ENCODE measurements around the gene ERO1B. TPM values are rescaled to one million over a fixed set of nuclear protein-coding genes. Genes with fewer than 3 reads are reported as not detected.

ERO1B gene
- total RNA-seq, 1 experiment from 2014 or later, result not detected

DNA sequence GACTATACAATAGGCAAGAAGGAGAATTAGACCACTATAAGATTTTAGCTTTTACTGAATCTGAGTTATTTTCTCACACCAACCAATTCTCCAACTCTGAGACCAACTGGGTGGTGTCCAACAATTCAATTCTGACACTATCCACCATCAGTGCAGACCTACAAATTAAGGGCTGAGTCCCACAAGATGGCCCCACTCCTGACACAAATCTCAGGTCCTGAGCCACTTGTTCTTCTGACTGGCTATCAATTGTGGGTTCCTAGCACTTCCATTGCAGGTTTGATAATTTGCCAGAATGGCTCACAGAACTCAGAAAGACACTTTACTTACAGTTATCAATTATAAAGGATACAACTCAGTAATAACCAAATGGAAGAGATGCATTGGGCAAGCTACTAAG, 6.7 kb downstream of the ERO1B start:
- Histone ChIP-seq H3K36me3 (ENCODE audit: low read depth) (no peaks in the 10 kb centered on the region), H3K4me1 (replicated peaks; ENCODE audit: insufficient read depth) (no peaks in the 10 kb centered on the region), H3K27ac (no peak overlapping the region), H2AFZ (no peak overlapping the region), H4K20me1 (ENCODE audit: insufficient read depth) (no peaks in the 10 kb centered on the region), H3K9me3 (ENCODE audit: insufficient read depth, low read depth) (no peaks in the 10 kb centered on the region), H3K4me2 (no peak overlapping the region), H3K27me3 (ENCODE audit: insufficient read depth, low read depth) (no peaks in the 10 kb centered on the region), H3K9me2 (ENCODE audit: insufficient read depth) (no peaks in the 10 kb centered on the region), H3K79me2 (ENCODE audit: low read depth) (no peaks in the 10 kb centered on the region), H3F3A (ENCODE audit: insufficient read depth, low read depth) (no peaks in the 10 kb centered on the region), H3K4me3 (no peak overlapping the region)
- no peak for TF ChIP-seq EZH2 (IDR thresholded peaks at IDR 0.05; ENCODE audit: low read depth)
- TF ChIP-seq, protein P1, sequence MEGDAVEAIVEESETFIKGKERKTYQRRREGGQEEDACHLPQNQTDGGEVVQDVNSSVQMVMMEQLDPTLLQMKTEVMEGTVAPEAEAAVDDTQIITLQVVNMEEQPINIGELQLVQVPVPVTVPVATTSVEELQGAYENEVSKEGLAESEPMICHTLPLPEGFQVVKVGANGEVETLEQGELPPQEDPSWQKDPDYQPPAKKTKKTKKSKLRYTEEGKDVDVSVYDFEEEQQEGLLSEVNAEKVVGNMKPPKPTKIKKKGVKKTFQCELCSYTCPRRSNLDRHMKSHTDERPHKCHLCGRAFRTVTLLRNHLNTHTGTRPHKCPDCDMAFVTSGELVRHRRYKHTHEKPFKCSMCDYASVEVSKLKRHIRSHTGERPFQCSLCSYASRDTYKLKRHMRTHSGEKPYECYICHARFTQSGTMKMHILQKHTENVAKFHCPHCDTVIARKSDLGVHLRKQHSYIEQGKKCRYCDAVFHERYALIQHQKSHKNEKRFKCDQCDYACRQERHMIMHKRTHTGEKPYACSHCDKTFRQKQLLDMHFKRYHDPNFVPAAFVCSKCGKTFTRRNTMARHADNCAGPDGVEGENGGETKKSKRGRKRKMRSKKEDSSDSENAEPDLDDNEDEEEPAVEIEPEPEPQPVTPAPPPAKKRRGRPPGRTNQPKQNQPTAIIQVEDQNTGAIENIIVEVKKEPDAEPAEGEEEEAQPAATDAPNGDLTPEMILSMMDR (conservative IDR thresholded peaks at IDR 0.05), result no peak
- ChIA-PET POLR2A (ENCODE audit: unreplicated experiment) (no interaction called here), CTCF (no interaction called here)
- DNase-seq, result no peak
- BruUV-seq (replicated peaks), result no TSS peak
- intact Hi-C loops (cut with micrococcal nuclease; ENCODE audit: unreplicated experiment), result no loop called here

DNA sequence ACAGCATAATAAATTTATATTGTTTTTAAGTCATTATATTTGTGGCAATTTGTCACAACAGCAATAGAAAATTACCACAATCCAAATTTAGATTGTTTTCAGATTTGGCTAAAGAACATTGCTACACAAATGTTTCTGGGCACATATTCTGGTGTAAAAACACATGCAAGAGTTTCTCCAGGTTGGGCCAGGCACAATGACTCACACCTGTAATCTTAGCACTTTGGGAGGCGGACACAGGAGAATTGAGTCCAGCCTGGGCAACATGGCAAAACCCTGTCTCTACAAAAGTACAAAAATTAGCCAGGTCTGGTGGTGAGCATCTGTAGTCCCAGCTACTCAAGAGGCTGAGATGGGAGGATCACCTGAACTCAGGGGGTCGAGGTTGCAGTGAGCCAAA, 8.4 kb downstream of the ERO1B start:
- DNase-seq, result no peak
- H4K20me1 ChIP-seq (ENCODE audit: insufficient read depth), result no peaks in the 10 kb centered on the region
- no peaks in the 10 kb centered on the region for H3K79me2 ChIP-seq (ENCODE audit: low read depth)
- ChIA-PET POLR2A (ENCODE audit: unreplicated experiment) (no interaction called here), CTCF (no interaction called here)
- H3K9me3 ChIP-seq (ENCODE audit: insufficient read depth, low read depth), result no peaks in the 10 kb centered on the region
- no peak overlapping the region for H3K27ac ChIP-seq
- TF ChIP-seq EZH2 (IDR thresholded peaks at IDR 0.05; ENCODE audit: low read depth), result no peak
- TF ChIP-seq, protein P1 (conservative IDR thresholded peaks at IDR 0.05), result no peak
- H3K27me3 ChIP-seq (ENCODE audit: insufficient read depth, low read depth), result no peaks in the 10 kb centered on the region
- H2AFZ ChIP-seq, result no peak overlapping the region
- H3K36me3 ChIP-seq (ENCODE audit: low read depth), result no peaks in the 10 kb centered on the region
- no peak overlapping the region for H3K4me2 ChIP-seq
- no peaks in the 10 kb centered on the region for H3F3A ChIP-seq (ENCODE audit: insufficient read depth, low read depth)
- no TSS peak for BruUV-seq (replicated peaks)
- no peaks in the 10 kb centered on the region for H3K9me2 ChIP-seq (ENCODE audit: insufficient read depth)
- H3K4me3 ChIP-seq, result no peak overlapping the region
- no peaks in the 10 kb centered on the region for H3K4me1 ChIP-seq (replicated peaks; ENCODE audit: insufficient read depth)
- intact Hi-C loops (cut with micrococcal nuclease; ENCODE audit: unreplicated experiment), result no loop called here

DNA sequence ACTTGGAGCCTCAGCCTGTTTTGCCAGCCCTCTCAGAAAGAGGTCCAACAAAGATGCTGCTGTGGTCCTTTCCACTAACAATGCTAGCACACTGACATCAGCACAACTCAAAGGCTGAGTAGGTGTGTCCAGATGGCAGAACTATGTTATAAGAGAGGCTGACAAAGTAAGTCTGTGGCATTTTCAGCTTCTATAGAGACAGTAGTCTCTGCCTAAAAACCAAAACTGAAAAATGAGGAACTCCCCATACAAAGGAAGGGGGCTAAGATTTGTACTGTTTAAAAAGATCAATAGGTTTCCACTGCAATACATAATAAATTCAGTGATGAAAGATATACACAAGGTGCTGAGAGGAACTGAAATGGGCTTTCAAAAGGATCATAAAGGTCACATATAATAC, 12.3 kb downstream of the ERO1B start:
- Histone ChIP-seq H3F3A (ENCODE audit: insufficient read depth, low read depth) (no peaks in the 10 kb centered on the region), H3K27me3 (ENCODE audit: insufficient read depth, low read depth) (no peaks in the 10 kb centered on the region), H3K79me2 (ENCODE audit: low read depth) (no peaks in the 10 kb centered on the region), H3K4me1 (replicated peaks; ENCODE audit: insufficient read depth) (no peaks in the 10 kb centered on the region), H3K9me2 (ENCODE audit: insufficient read depth) (no peaks in the 10 kb centered on the region), H2AFZ (no peak overlapping the region), H3K27ac (no peak overlapping the region), H4K20me1 (ENCODE audit: insufficient read depth) (no peaks in the 10 kb centered on the region), H3K4me3 (no peak overlapping the region), H3K4me2 (no peak overlapping the region), H3K9me3 (ENCODE audit: insufficient read depth, low read depth) (no peaks in the 10 kb centered on the region), H3K36me3 (ENCODE audit: low read depth) (no peaks in the 10 kb centered on the region)
- ChIA-PET POLR2A (ENCODE audit: unreplicated experiment) (no interaction called here), CTCF (no interaction called here)
- intact Hi-C loops (cut with micrococcal nuclease; ENCODE audit: unreplicated experiment), result no loop called here
- BruUV-seq (replicated peaks), result no TSS peak
- no peak for TF ChIP-seq EZH2 (IDR thresholded peaks at IDR 0.05; ENCODE audit: low read depth)
- TF ChIP-seq, protein P1 (conservative IDR thresholded peaks at IDR 0.05), result no peak
- no peak for DNase-seq
